ENCODE measurements around the gene EHD1.
"Not testable (repeated sequence)": the region's sequence is repeated elsewhere in the genome, so short reads cannot be mapped to it uniquely, and the experiment has no call there.

EHD1 gene

DNA sequence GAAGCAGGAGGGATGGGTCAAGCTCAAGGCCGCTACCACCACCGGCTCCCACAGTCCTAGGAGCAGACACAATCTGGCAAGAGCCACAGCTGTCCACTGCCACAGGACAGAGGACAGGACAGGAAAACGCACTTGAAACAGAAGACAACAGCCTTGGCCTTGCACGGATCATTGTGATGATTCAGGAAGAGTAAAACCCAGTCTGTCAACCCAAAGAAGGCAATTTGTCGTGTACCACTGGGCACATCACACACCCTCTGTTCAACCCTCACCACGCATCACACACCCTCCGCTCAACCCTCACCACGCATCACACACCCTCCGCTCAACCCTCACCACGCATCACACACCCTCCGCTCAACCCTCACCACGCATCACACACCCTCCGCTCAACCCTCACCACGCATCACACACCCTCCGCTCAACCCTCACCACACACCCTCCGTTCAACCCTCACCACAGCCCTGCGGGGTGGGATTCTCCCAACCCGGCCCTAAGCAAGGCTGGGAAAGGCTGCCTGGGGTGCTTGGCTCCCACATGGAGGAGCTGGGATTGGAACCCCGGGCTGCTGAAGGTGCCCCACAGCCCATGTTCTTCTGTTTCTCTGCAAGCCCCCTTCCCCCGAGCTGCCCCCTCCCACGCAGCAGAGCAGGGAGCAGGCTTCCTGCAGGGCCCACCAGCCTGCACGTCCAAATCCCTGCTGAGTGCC is 22.7 kb downstream of the EHD1 start:
- no peak for DNase-seq

- no peak for DNase-seq
Measured at GRCh38 chr11:64854534-64855502, 23.6 kb downstream of the EHD1 start.

DNA sequence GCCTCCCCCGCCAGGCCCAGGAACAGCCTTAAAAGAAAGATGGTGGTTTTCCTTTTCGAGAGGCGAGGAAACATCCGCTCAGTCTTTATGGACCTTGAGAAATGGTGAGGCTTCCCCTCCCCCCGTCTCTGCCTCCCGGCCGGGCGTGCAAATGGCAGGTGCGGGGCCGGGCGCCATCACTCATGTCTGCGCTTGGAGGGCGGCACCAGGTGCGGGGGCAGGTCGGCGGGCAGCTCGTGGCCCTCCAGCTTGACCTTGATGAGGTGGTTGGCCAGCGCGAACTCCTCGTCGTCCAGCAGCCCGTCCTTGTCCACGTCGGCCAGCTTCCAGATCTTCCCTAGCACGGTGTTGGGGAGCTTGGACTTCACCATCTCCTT is 24.3 kb downstream of the EHD1 start:
- no peak for DNase-seq

GRCh38 chr11:64853709-64854108 is 24.7 kb downstream of the EHD1 start:
- no peak for DNase-seq

DNA sequence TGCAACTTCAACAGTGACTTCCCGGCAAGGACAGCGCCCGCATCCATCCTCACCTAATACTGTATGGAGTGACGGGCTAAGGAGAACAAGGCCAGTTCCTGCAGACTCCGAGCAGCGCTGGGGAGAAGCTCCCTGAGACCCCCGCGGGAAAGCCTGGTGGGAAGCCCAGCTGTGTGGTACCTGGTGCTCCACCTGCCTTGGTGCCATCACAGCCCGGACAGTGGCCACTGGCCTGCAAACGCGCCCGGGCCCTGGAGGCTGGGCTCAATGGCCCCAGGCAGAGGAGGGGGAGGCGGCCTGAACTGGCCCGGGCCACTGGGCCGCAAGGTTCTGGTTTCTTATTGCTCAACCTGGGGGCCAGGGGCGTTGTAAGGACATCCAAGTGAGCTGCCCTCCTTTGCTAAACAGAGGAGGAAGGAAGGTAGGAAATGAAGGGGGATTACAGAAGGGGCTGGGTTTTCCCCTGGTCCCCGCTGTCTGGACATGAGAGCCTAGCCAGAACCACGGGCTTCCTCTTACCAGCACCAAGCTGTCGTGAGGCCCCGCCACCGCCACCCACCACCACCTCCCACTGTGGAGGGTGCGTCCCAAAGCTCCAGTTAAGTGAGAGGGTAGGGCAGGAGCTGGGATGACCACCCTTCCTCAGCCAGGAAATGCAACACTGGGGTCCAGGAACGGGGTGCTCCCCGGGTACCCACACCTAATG is 25.5 kb downstream of the EHD1 start:
- no peak for DNase-seq

DNA sequence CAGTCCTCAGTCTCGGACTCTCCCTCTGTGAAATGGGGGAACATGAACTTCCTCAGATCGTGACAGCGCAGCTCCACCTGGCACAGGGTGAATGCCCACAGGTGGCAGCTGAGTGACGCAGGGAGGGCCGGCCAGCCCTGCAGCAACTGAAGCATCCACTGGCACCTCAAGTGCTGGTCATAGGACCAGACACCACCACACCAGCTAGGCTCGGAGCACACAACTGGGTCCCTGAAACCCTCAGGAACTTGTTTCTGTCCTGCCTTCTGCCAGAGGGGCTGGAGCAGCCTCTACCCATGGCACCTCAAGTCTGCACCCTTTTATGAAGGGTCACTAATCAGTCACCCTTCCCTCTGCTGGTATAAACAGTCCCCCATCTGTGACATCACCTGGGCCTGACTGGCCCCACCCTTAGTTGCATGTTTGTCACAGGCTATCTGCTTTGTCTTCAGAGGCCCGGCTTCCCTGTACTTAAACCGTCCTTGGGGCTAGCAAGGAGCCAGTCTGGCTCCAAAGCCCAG is 26.5 kb downstream of the EHD1 start:
- DNase-seq = no peak

GRCh38 chr11:64850979-64851567 is 27.3 kb downstream of the EHD1 start:
- no peak for DNase-seq

DNA sequence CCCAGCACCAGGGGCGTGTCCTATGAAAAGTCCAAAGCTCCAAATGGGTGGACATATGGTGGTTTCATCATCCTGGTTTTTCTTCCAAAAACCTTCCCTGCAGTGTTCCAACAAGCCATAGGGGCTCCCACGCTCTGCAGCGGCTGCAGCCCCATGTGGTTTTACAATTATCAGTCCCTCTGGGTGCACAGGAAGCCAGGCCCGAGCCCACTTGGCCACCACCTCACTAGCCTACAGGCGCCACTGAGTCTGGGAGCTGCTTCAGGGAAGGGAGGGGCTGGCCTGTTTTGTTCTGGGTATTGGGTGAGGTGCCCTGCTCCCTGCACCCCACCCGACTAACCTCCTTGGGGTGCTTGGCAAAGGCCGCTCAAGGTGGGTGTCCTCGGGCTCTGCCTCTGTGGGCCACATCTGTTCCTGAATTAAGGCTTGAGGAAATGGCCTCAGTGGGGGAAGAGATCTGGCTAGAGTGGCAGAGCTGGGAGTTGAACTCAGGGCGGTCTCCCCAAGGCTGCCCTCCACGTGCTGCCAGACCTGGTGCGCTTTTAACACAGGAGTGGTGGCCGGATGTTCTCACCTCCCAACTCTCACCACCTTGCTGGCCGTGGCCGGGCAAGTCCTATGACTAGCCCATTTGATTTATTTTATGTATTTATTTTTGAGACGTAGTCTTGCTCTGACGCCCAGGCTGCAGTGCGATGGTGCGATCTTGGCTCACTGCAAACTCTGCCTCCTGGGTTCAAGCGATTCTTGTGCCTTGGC is 28.6 kb downstream of the EHD1 start:
- DNase-seq = no peak

- DNase-seq = no peak
Measured at GRCh38 chr11:64848826-64849597, 29.4 kb downstream of the EHD1 start.

DNA sequence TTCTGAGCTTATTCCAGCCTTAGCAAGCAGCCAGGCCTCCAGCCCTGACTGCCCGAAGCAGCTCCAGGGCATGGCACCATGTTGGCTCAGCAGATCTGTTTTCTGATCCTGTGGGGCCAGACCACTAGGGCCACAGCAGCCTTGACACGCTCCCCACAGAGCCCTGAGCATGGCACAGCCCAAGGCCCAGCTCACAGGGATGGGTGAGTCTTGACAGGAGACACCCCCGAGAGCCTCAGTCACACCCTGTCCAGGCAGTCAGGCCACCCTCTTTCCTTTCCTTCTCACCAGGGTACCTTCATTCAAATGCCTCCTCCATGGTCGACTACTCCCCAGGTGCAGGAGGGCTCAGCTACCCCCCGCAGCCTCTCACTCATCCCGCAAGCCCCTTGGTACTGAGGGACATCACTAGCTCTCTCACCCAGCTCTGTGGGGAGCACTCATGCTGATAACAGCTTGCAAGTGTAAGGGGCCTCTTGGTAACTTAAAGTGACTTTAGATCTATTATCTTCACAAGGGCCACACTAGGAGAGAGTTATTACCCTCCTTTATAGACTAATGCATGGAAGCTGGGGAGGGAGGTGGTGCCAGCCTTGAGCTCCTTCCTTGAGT is 30.1 kb downstream of the EHD1 start:
- DNase-seq = no peak

DNA sequence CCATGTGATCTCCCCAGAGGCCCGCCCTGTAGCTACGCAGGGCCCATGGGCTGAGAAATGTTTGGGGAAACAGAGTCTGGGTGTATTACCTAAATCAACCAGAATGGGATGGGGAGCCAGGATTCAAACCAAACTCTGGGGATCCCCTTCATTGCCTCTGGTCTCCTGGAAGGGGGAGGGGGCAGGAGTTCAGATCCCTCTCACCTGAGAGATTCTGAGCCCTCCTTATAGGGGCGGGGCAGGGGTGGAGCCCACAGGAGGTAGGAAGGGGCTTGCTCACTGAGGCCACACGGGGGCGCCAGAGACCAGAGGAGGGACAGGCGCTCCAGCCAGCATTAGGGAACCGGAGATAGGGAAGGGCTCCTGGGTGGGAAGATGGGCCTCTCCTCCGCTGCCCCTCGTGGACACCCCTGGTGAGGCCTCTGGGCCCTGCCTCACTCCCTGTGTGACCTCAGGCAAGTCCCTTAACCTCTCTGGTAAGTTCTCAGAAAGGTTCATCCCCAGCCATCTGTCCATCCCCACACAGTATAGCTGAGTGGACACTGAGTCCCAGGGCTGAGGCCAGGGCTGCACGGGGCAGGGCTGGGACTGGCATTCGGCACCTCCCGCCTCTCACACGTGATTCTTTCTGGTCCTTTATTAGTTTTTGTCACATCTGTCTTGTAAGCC is 31.3 kb downstream of the EHD1 start:
- DNase-seq = peak; percentile 76

- DNase-seq = not testable (repeated sequence)
Measured at GRCh38 chr11:64845776-64846129, 32.7 kb downstream of the EHD1 start.

DNA sequence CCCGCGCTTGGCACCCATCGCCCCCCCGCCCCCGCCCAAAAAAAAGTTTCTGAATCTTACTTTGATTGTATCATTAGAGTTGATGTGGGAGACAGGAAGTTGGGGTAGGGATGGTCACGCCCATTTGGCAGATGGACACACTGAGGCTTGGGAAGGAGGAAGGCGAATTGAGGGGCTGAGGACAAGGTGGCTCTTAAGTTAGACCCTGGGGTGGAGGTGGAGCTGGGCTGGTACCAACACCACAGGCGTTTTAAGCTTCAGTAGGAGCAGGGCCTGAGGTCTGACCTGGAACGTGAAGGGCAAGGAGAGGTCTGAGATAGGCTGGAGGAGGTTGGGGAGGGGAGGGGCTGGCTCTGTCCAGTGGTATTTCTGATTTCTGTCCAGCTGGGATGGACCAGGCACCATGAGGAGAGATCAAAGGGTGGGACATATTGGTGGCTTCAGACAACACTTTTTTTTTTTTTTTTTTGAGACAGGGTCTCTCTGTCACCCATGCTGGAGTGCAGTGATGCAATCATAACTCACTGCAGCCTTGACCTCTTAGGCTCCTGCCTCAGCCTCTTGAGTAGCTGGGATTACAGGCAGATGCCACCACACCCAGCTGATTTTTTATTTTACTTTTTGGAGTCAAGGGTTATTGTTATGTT is 33.2 kb downstream of the EHD1 start:
- DNase-seq = no peak

- DNase-seq = no peak
Measured at GRCh38 chr11:64844330-64845128, 33.9 kb downstream of the EHD1 start, which contains the start of gene CDC42BPG. TSS of gene CDC42BPG (minus strand) at chr11:64844653. CDS start at chr11:64844569, 84 bp downstream.

DNA sequence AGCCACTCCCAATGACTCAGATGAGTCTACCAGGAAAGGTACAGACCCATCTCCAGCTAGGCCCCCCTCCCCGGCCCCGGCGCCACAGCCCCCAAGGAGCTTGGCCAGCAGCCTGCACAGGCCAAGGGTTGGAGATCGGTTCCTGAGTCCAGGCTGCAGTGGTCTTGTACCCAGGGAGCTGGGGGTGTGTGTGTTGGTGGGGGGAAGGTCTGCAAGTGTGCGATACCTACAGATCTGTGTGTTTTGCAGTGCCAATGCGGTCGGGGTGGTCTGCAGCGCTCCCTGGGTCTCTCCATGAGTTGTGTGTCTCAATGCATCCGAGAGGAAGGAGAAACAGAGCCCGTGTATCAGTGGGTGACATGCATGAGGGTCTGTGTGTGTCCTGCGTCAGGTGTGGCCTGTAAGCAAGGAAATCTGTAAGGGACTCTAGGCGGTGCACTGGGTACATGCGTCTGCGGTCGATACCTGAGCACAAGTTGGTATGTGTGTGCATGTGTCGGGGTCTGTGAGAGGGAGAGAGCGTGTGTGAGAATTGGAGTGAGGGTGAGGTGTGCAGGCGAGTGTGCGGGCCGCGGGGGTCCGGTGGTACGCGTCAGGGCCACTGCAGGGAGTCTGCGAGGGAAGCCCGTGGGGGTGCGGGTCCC is 34.6 kb downstream of the EHD1 start:
- DNase-seq = no peak

DNA sequence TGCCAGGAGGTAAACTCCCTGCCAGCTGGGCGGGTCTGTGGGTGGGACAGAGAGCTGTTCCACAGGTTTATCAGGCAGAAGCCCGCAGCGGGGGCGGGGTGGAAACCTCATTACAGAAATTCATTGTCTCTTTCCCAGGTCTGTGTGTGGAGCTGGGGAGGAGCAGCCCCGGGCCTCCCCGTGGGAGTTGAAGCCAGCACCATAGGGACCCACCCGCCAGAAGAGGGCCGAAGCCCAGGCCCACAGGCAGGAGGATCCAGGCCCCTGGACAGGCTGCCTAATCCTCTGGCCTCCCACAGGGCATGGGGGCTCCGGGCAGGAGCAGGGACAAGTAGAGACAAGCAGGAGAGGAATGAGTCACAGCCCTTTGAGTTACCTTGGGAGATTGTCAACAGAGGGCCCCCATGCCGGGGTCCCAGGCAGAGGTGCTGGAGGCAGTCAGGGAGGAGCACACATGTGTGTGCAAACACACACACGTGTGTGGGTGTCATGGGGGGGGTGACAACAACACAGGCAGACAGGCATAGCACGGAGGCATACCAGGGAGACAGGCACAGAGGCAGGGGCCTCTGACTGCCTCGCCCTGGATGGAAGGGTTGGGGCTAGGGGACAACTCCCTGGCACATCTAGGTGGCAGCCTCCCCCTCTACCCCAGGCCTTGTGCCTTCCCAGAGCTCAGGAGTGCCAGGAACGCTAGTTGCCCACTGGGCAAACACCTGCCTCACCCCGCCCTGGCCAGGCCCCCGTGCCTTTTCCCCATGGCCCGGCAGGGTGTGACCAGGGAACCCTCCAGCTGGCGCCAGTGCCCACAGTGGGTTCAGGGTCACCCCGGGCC is 35.4 kb downstream of the EHD1 start:
- DNase-seq = no peak

DNA sequence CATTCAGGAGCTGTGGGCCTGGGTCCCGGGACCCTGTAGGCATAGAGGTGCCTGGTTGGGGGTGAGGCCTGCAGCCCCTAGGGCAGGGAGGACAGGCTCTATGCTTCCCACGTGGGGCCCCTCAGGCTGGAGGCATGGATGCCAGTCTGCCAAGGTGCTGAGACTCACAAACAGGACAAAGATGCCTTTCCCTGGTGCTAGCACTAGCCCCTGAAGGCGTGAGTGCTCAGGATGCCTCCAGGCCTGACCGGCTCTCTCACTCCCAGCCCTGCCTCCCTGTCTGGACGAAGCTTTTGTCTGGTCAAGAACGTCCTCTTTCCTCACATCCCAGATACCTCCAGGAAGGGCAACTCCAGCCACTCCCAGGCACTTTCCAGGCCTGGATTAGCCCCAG is 36.1 kb downstream of the EHD1 start:
- no peak for DNase-seq
